Activated T-helper 17 cell treated with anti-CD3 and anti-CD28 coated beads, Interleukin-2, amount 50 U/mL, for 72 hours (primary cell): ENCODE results near the gene PP2D1. TPM values are rescaled to one million over a fixed set of nuclear protein-coding genes. Genes with fewer than 3 reads are reported as not detected.

ENCODE experiments used
- ATAC-seq: fragments of 150-1000 bp; cut with Tn5 transposase; replicated peaks from 2 replicates; pipeline ENCODE4 v1.10.0; 2021; ENCODE audit warnings: mild to moderate bottlenecking, moderate library complexity
- H3K27ac Mint-ChIP-seq: one replicate; pipeline ENCODE4 v1.8.0; 2022; ENCODE audit warnings: mixed read lengths
- H3K27me3 Mint-ChIP-seq: one replicate; pipeline ENCODE4 v1.8.0; 2022; ENCODE audit warnings: mixed read lengths
- H3K36me3 Mint-ChIP-seq: one replicate; pipeline ENCODE4 v1.8.0; 2022; ENCODE audit warnings: low read depth, mild to moderate bottlenecking, mixed read lengths
- H3K4me1 Mint-ChIP-seq: one replicate; pipeline ENCODE4 v1.8.0; 2022; ENCODE audit warnings: mixed read lengths
- H3K4me3 Mint-ChIP-seq: one replicate; pipeline ENCODE4 v1.8.0; 2022; ENCODE audit warnings: mild to moderate bottlenecking, mixed read lengths
- H3K9me3 Mint-ChIP-seq: one replicate; pipeline ENCODE4 v1.8.0; 2022; ENCODE audit warnings: mixed read lengths
- total RNA-seq, 2 donors: library from RNA; stranded (reverse); gene quantifications; one replicate each; pipeline ENCODE4 v1.2.3, GENCODE V29; 2022

Gene PP2D1
- total RNA-seq, 2 donors from 2014 or later: not detected

GRCh38 chr3:19937459-19938294, 74.4 kb downstream of the PP2D1 start:
- Mint-ChIP-seq H3K4me3 (peak overlapping the region; percentile 2), H3K36me3 (no peaks in the 10 kb centered on the region), H3K27me3 (peaks cover 5% of the 10 kb centered on the region), H3K9me3 (peaks cover 4% of the 10 kb centered on the region), H3K4me1 (peaks cover 15% of the 10 kb centered on the region), H3K27ac (peak overlapping the region; percentile 28)
- ATAC-seq: peak; percentile 91

Other genes starting within 250 kb of the PP2D1 start
- under 1 TPM; 0.58 to 0.86 TPM for gene EFHB, start 78.0 kb downstream of the PP2D1 start, total RNA-seq
- 10 to 100 TPM; 53.6 to 55.7 TPM for gene RAB5A, start 65.2 kb downstream of the PP2D1 start, total RNA-seq
- 100 to 1,000 TPM; 109 to 143 TPM for gene KAT2B, start 28.2 kb upstream of the PP2D1 start, total RNA-seq
- 10 to 100 TPM; 22.7 to 29.4 TPM for gene SGO1, start 173.9 kb upstream of the PP2D1 start, total RNA-seq